GM21529 (cell line): ENCODE results near the gene ALOX5AP.

Source experiments
- ATAC-seq: cut with Tn5 transposase; IDR thresholded peaks from one replicate; pipeline ENCODE4 v1.9.1; 2021; ENCODE audit not compliant: unreplicated experiment

ALOX5AP gene

DNA sequence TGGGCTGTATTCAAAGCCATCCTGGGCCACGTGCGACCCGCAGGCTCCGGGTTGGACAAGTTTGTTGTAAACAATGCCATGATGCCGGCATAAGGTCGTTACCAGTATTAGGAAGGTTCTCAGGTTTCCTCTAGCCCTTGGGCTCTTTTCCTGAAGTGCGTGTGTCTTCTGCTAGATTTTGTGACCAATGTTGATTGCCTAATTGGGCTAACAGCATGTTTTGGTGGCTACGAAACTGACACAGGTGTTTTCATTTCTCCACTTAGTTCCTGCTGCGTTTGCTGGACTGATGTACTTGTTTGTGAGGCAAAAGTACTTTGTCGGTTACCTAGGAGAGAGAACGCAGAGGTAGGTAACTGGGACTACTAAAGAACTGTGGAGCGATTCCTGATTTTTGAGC is 20.3 kb downstream of the ALOX5AP start:
- ATAC-seq: no peak

DNA sequence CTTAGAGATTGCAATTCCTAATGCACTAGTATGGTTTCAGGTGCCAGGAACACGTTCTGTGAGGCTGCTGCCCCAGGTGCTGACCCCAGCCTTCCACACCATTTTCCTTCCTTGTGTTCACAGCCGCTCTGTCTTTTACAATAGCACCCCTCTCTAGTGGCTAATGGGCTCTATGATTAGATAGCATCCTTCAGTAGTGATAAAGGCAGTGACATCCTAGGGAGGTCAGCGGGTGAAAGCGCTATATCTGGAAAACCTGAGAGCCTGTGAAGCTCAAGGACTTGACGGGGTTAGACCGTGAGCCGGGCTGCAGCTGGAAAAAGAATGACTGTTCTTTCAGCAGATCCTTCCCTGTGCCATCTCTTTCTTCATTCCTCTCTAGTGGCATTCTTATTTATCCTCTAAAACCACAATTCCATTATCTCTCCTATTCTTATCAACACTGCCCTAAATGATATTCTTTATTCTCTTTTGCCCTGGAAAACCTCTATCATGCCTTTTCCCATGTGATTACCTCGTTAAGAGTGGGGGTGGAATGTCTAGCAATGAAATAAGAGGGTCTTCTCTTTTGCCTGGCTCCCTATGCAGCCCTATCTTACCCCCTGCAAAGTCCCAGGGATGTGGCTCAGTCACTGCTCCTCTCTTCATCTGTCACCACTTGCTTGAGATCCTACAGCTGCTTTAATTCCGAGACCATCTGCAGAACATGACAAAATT is 21.8 kb downstream of the ALOX5AP start:
- no peak for ATAC-seq

DNA sequence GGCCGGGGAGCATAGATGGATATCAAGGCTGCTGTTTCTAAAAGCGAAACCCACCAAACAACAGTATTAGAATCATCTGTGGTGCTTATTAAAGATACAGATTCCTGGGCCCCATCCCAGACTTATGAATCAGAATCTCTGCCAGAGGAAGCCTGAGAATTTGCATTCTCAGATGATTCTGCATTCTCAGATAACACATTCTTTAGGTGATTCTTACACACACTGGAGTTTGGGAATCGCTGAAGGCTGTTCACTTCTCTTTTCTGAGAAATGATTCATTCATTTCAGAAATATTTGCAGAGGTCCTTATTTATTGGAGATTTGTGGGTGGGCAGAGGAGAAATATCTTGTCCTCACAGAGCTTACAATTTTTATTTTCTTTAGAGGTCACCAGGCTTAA is 24.4 kb downstream of the ALOX5AP start:
- ATAC-seq: no peak

DNA sequence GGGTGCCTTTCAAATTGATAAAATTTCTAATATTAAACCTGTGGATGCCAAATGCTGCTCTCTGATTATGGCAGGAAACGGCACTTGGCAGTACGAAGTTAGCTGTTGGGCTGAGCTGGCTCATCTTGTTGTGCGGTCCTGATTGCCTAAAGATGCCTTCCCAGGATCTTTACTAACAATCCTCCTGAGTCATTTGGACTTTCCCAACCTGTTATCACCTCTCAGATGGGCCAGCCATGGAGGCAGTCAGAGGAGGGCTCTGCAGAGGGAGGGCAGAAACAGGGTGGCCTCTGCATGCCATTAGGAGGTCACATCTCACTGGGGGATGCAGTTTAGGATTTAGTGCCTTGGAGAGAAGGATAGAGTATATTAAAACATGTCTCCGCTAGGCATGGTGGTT is 27.3 kb downstream of the ALOX5AP start:
- no peak for ATAC-seq

DNA sequence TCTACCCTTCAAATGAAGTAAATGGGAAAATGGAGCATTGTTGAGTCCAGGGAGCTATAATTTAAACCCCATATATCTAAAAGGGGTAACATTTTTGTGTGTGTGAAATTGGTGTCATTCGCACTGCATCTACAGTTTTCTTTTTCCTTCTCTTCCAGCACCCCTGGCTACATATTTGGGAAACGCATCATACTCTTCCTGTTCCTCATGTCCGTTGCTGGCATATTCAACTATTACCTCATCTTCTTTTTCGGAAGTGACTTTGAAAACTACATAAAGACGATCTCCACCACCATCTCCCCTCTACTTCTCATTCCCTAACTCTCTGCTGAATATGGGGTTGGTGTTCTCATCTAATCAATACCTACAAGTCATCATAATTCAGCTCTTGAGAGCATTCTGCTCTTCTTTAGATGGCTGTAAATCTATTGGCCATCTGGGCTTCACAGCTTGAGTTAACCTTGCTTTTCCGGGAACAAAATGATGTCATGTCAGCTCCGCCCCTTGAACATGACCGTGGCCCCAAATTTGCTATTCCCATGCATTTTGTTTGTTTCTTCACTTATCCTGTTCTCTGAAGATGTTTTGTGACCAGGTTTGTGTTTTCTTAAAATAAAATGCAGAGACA is 28.6 kb downstream of the ALOX5AP start:
- no peak for ATAC-seq

DNA sequence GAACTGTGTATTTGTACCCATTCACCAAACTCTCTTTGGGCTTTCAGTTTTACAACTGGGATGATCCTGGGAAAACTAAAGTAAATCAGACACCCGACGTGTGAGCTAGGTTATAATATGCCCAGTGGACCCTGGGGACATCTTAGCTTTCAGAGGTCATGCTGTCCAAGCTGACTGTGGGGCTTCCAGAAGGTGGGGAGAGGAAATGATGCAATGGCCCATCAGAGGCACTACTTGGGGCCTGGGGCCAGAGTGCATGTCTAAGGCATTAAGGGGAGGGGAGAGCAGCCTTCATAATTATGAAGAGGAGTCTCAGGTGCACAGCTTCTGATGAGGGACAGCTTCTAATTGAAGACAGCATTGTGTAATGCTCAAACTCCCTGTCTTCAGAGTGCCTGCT is 30.9 kb downstream of the ALOX5AP start:
- no peak for ATAC-seq

DNA sequence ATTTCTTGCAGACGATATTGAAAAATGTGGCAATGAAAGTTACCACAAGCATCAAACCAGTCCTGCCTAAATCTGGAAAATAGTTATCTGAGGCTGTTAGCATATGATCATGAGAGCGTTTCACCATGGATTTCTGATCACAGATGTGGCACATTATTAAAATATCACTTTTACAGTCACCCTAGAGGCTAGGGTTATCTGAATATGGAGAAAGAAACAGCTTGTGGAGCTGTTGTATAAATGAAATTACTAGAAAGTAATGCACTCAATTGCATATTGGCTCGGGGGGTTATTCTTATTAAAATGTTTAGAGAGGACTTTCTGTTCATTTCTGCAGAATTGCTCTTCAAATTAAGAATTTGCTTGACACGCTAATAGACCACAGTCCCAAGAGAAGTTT is 35.6 kb downstream of the ALOX5AP start:
- no peak for ATAC-seq

DNA sequence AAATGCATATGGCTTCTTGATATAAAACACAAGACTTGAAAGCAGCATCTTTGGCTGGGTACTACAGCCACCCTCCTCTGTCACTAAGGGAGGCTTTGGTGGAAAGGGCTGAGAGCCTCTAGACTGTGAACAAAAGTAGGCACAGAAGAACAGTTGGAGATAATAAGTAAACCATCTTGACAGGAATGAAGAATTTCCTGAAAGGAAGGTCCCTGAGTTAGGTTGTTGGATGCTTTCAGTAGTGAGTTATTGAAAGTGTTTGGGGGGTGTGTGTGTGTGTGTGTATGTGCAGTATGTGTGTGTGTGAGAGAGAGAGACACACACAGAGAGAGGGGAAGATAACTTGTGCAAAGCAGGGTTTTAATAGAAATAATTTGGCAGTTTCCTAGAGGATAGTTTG is 38.2 kb downstream of the ALOX5AP start:
- ATAC-seq: no peak

DNA sequence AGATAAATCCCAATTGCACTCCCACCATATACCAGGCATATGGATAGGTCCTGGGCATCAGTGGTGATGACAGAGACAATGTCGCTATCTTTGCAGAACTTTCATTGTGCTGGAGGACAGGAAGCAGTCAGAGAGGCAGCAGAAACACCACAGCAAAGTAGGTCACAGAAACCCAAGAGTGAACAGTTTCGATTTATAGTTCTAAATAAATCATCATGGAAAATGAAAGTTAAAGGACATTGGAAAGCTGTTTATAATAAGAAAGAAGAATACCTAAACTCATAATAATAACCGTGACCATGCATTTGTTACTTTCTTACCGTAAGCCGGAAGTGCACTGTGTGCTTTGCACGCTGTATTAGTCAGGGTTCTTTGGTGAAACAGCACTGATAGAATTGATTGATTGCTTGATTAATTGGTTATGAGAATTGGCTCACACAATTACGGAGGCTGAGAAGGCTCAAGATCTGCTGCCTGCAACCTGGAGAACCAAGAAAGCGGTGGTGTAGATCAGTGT is 38.9 kb downstream of the ALOX5AP start:
- ATAC-seq: no peak

DNA sequence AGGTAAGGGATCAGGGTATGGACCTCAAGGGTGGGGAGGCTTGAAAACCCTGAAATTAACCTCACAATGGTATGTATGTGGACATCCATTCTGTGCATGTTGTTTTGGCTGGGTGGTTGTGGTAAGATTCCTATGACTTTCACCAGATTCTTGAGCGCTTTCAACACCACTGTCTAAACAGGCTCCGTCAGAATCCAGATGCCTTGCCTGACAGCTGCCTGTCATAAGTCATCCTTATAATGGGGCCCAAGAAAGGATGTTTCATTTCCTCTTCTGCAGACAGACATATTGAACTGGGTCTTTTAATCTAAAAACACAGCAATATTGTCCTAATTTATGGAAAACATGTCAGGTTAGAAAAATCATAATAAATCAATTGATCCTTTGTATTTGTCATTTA is 41.3 kb downstream of the ALOX5AP start:
- ATAC-seq: no peak

DNA sequence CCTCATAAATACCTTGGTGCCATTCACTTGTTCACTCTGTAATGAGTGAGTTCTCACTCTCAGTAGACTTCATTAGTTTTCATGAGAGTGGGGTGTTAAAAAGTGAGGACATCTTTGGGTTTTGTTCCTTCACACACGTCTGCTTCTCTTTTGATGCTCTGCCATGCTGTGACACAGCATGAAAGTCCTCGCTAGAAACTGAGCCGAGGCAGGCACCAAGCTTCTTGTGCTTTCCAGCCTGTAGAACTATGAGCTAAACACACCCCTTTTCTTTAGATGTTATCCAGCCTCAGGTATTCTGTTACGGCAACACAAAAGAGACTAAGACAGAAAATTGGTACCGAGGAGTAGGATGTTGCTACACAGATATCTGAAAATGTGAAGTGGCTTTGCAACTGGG is 43.7 kb downstream of the ALOX5AP start:
- ATAC-seq: no peak

DNA sequence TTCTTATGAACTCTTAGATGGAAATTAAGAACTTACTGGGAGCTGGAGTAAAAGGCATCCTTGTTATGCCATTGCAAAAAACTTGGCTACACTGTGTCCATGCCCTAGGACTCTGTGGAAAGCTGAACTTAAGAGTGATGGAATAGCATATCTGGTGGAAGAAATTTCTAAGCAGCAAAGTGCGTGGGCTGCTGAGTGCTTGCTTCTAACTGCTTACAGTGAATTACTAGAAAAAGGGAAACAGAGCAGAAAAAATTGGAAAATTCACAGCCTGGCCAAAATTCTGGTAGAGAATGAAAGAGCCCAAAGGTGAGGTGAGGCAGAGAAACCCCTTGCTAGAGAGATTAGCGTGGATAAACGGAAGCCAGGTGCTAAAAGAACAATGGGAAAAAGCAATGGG is 44.3 kb downstream of the ALOX5AP start:
- ATAC-seq: no peak

DNA sequence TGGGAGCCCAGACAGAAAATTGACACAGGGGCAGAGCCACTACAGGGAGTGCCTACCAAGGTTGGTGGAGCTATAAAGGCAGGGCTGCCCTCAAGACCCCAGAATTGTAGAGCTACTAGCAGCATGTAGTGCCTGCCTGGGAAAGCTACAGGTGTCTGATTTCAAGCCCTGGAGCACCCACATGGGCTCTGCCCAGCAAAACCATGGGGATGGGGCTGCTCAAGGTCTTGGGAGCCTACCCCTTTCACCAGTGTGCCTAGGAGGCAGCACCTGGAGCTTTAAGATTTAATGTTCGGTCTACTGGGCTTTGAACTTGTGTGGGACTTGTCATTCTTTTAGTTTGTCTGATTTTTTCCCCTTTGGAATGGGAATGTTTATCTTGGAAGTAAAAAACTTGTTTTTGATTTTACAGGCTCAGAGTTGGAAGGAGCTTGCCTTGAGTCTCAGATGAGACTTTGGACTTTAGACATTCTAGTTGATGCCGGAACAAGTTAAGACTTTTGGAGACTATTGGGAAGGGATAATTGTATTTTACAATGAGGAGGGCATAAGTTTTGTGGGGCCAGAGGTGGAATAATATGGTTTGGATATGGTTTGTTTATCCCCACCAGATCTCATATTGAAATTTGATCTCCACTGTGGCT is 45.1 kb downstream of the ALOX5AP start:
- no peak for ATAC-seq

DNA sequence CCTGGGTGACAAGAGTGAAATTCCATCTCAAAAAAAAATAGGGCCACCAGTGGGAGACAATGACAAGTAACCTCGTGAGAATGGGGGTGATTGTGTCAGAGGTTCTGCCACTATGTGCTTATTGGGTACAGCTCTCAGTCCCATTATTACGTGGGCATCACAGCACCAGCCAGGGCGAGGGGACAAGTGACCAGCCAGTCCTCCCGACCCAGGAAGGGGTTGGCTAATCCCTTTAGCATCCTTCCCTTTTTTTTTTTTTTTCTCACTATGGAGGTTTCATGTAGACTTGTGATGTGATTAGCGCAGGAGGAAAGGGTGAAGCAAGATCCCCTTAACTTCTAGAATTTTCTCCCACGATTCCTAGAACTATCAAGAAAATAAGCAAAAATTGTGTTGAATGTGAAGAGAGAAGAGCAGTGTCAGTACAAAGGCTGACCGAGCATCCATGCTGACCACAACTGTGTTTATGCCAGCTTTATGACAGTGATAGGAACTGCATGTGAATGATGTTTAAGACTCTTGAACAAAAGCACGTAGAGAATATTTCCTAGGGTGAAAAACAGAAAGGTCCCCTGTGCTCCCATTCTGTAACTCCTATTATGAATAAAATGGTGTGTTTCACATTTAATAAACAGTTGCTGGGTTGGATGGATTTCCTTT is 50.0 kb downstream of the ALOX5AP start:
- ATAC-seq: no peak

DNA sequence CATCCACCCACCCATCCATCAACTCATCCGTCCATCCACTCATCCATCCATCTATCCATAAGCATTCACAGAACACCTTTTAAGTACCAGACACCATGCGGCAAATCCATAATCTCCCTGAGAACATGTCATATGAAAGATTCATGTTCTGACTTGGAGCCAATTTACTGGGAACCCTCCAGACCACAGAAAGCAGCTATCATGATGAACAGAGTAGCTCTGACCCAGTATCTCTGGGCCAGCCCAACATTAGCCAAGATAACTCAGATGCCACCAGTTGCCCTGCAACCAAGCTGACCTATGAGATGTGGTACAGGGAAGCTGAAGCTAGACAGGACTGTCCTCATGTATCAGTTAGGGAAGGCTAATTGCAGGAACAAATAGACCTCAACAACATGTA is 51.3 kb downstream of the ALOX5AP start:
- no peak for ATAC-seq

DNA sequence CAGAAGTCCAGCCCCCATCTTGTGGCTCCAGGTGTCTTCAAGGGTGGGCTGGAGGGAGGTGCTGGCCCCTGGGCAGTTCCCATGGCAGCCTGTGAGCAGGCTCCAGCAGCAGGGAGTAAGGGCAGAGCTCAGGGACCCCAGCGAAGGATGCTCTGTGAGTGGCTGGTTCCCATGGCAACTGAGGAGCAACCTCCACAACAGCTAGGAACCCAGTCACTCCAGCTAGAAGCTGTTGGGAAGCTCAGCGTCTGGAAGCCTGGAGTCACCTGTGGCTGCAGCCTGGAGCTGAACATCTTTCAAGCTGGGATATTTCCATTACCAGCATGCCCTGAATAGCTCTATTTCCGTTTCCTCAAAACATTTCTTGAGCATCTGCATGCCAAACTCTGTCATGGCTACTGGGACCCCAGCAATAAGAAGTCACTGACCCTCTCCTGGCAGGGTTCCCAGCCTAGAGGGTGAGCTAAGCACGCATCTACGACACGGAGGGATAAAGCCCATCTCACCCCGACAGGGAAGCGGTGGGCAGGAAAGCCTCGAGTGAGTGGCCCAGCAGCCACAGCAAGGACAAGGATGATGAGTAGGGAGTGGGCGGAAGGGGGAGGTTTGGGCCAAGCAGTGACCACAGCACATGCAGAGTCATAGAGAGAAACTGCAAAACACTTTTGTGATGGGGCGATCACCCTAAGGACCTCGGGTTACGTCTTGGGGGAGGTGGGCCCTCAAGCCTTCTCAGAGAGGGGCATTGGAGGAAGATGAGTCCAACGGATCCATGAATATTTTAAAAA is 52.6 kb downstream of the ALOX5AP start:
- ATAC-seq: no peak

DNA sequence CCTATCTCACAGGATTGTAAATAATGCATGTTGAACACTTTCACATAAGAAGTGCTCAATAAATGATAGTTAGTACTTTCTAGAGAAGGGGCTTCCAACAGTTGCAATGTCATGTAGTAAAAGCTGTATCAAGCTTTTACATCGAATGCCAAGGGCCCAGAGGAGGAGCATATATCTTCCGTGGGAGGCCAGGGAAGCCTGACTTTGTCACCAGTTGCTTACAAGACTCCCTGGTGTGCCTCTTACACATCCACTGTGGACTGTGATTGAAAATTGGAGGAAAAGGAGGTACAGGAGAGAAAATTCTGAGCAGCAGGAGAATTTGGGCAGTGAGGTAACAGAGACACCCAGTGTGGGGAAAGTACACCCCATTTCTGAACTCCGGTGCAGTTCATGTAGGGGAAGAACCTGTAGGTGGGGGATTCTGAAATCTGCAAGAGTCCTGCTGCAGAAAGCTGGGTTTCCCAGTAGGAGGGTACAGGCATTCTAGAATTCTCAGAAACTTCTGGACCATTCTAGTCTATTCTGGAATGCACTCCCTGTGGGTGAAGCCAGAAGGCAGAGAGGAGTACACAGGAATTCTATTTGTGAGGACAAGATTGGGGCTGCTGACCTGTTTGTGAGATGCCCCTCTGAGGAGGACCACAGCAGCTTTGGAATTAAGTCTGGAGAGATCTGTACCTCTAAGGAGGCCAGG is 54.0 kb downstream of the ALOX5AP start:
- ATAC-seq: no peak

DNA sequence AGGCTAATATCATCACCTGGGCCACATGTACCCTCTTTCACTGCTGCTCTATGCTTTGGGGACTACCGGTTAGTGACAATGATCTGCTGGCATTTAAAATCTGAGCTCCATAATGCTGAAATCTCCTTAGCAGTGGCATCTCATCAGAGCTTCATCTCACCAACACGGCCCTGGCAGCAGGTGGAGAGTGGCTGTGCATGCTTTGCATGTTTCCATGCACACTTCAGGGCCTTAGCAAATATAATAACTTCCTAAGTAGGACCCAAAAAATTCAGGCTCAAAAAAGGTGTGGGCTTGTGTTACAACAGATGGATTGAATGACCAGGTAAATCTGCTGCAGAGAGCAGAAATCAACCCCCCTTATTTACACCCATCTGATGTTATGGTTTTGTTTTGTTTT is 55.2 kb downstream of the ALOX5AP start:
- ATAC-seq: no peak

DNA sequence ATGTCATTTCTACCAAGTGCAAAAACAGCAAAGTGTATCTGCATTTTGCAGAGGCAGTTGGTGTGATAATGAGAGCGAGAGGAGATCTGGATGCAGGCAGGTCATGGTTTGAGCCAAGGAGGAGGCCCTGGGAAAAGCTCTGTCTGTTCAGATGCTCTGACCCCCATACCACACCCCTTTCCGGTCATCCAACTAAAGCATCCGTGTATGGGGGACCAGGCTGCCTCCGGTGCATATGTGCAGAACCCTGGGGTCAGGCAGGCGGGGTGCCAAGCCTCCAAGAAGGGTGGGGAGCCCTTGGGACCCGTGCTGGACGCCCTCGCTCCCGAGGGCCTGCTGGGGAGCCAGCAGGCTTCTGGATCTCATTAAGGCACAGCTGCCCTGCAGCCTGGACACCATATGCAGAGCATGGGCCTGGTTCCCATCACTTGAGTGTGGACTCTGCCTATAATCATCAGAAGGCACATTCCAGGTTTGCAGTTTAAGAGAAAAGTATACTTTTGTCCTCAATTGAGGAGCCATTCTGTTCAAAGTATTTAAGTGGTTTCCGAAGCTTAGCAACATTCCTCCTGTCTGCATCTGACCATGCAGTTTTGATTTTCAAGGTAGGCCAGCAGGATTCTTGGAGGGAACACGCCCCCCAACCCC is 56.1 kb downstream of the ALOX5AP start:
- ATAC-seq: no peak
